Large intestine (tissue), 3 donors: Measurements from ENCODE around the gene ABL1. TPM values are rescaled to one million over a fixed set of nuclear protein-coding genes. Genes with fewer than 3 reads are reported as not detected.

Experiments used
- DNase-seq, 2 donors: peaks; one replicate each; pipeline versions ENCODE4 v3.0.0 to v3.0.0-alpha.2; 2013
- H3K27ac ChIP-seq: one replicate; pipeline ENCODE4 v1.5.1; 2013; ENCODE audit warnings: low read length
- H3K27me3 ChIP-seq: 2 replicates; pipeline ENCODE4 v1.6.1; 2013; ENCODE audit warnings: low read length; ENCODE audit not compliant: control insufficient read depth, insufficient read depth
- H3K36me3 ChIP-seq: 2 replicates; pipeline ENCODE4 v1.6.1; 2013; ENCODE audit warnings: low read length; ENCODE audit not compliant: control insufficient read depth, insufficient read depth
- H3K4me1 ChIP-seq: one replicate; pipeline ENCODE4 v1.6.1; 2013; ENCODE audit warnings: low read length; ENCODE audit not compliant: control insufficient read depth, insufficient read depth
- H3K4me3 ChIP-seq: one replicate; pipeline ENCODE4 v1.5.1; 2013; ENCODE audit warnings: low read length
- H3K9me3 ChIP-seq: one replicate; pipeline ENCODE4 v1.6.1; 2013; ENCODE audit warnings: mild to moderate bottlenecking, low read depth, low read length, moderate library complexity; ENCODE audit not compliant: control insufficient read depth
- WGBS: methylation state at CpG from one replicate; pipeline ENCODE4 v1.1.5; 2013; ENCODE audit warnings: low lambda C conversion rate; ENCODE audit not compliant: insufficient coverage; 5-methylcytosine and 5-hydroxymethylcytosine counted together
- polyA plus RNA-seq: library from polyadenylated mRNA; unstranded; fragments of 120-200 nt; gene quantifications from one replicate; pipeline ENCODE4 v1.2.1, GENCODE V29; 2013

The ABL1 gene
- polyA plus RNA-seq, 1 donor, result 50.9 TPM

DNA sequence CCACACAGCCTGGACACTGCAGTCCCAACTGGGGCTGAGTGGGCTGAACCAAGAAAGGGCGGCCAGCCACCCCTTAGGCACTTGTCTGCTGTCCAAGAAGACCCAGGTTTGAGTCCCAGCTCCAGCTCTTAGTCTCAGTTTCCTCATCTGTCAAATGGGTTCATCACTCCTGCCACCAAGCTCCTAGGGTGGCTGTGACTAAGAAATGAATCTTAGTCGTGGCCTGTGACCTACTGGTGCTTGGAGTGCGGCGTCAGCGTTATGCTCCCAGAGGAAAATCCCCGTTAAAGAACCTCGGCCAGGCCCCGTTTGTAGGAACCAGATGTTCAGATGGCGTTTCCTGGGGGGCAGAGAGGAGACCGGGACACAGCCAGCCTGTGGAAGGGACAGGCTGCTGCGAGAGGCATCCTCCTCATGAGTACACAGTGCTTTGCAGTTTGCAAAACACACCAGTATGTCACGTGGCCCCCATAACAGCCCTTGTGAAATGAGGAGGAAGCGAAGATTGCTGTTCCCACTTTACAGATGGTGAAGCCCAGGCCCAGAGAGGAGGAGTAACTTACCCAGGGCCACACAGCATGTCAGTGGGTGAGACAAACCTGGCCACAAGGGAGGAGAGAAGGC is 100.7 kb downstream of the ABL1 start:
- Histone ChIP-seq H3K27ac (no peak overlapping the region), H3K27me3 (peaks cover 78% of the 10 kb centered on the region), H3K9me3 (peaks cover 3% of the 10 kb centered on the region), H3K4me1 (peaks cover 9% of the 10 kb centered on the region), H3K4me3 (no peak overlapping the region), H3K36me3 (no peaks in the 10 kb centered on the region)
- DNase-seq, result no peak
- WGBS, result no CpG with 5 or more reads among the region's 13 CpGs

- Histone ChIP-seq H3K4me1 (peaks cover 11% of the 10 kb centered on the region), H3K27me3 (peaks cover 85% of the 10 kb centered on the region), H3K9me3 (peaks cover 3% of the 10 kb centered on the region), H3K4me3 (no peak overlapping the region), H3K36me3 (no peaks in the 10 kb centered on the region), H3K27ac (no peak overlapping the region)
- WGBS, result 40% methylated on average over 2 of the region's 12 CpGs
- no peak for DNase-seq
Observed at GRCh38 chr9:130936285-130937117, 101.4 kb downstream of the ABL1 start.

Other genes starting within 250 kb of the ABL1 start
- gene PRDM12, start 170.7 kb upstream of the ABL1 start, polyA plus RNA-seq, result 0.04 TPM
- gene EXOSC2, start 141.5 kb upstream of the ABL1 start, polyA plus RNA-seq, result 30.2 TPM
- 0.36 TPM for gene QRFP, start 61.6 kb downstream of the ABL1 start, polyA plus RNA-seq
- gene FIBCD1, start 104.0 kb downstream of the ABL1 start, polyA plus RNA-seq, result 1.5 TPM
- gene LAMC3, start 173.9 kb downstream of the ABL1 start, polyA plus RNA-seq, result 0.66 TPM